Endothelial cell of umbilical vein (primary cell): ENCODE data around the gene CCT2. TPM values are rescaled to one million over a fixed set of nuclear protein-coding genes. Genes with fewer than 3 reads are reported as not detected.

Experiments
- BruUV-seq: library from RNA; stranded (reverse); fragments of 400-500 nt; replicated peaks from 2 replicates; lab custom pipeline; 2021; lab: Mats Ljungman, UMichigan
- CTCF ChIA-PET: fragments of 300-600, 350-600 bp; sonication (Branson Sonifier 250); formaldehyde crosslinking; loops from one replicate; lab custom pipeline; 2021; ENCODE audit warnings: antibody characterized with exemption, inconsistent platforms; lab: Charles Lee
- POLR2A ChIA-PET: fragments of 300-600, 350-600 bp; sonication (Branson Sonifier 250); formaldehyde crosslinking; loops from one replicate; lab custom pipeline; 2021; ENCODE audit warnings: antibody characterized with exemption, inconsistent platforms; lab: Charles Lee
- DNase-seq: peaks from one replicate; pipeline ENCODE4 v3.0.0-alpha.2; 2011; ENCODE audit warnings: low read depth, low spot score
- FAIRE-seq: peaks from 2 replicates; lab custom pipeline; 2011; peaks lifted over from hg19 to GRCh38; lab: Jason Lieb, UNC
- H2AFZ ChIP-seq: 2 replicates; pipeline ENCODE4 v1.6.0; 2012; ENCODE audit warnings: low read depth, low read length, control low read depth, inconsistent platforms
- H3K27ac ChIP-seq: 2 replicates; pipeline ENCODE4 v1.5.1; 2011; ENCODE audit warnings: low read depth, mild to moderate bottlenecking, control low read depth, low read length, moderate library complexity; ENCODE audit not compliant: insufficient read depth
- H3K27me3 ChIP-seq, 2 experiments: 2 replicates each; pipeline versions ENCODE4 v1.6.0 to v1.6.1; 2011; ENCODE audit warnings: low read length in 2 of 2, mixed read lengths in 1 of 2; ENCODE audit not compliant: control insufficient read depth in 2 of 2, insufficient read depth in 2 of 2
- H3K36me3 ChIP-seq, 2 experiments: 2 replicates in 1 of 2; 3 replicates in 1 of 2; pipeline ENCODE4 v1.5.1; 2011; ENCODE audit warnings: low read length in 2 of 2, mild to moderate bottlenecking in 1 of 2, moderate library complexity in 1 of 2; ENCODE audit not compliant: control insufficient read depth in 2 of 2, insufficient read depth in 2 of 2; ENCODE audit errors: extremely low read depth in 1 of 2
- H3K4me1 ChIP-seq: 3 replicates; pipeline ENCODE4 v1.5.1; 2011; ENCODE audit warnings: mild to moderate bottlenecking, low read length; ENCODE audit not compliant: control insufficient read depth, insufficient read depth; ENCODE audit errors: extremely low read depth
- H3K4me2 ChIP-seq: 2 replicates; pipeline ENCODE4 v1.6.1; 2011; ENCODE audit warnings: low read length, control low read depth, mixed read lengths; ENCODE audit not compliant: insufficient read depth
- H3K4me3 ChIP-seq, 3 experiments: fragments of 200-600 bp in 1 of 3; sonication (generic), shearing (Covaris generic) in 1 of 3; replicated peaks in 1 of 3; 2 replicates each; pipeline ENCODE4 v1.5.1; 2011 to 2016; ENCODE audit warnings: control low read depth in 3 of 3, low read length in 3 of 3, mild to moderate bottlenecking in 2 of 3, inconsistent platforms in 1 of 3, low read depth in 1 of 3, moderate library complexity in 1 of 3; ENCODE audit not compliant: insufficient read depth in 1 of 3
- H3K79me2 ChIP-seq: 2 replicates; pipeline ENCODE4 v1.6.0; 2012; ENCODE audit warnings: low read length, inconsistent platforms; ENCODE audit not compliant: control insufficient read depth, insufficient read depth
- H3K9ac ChIP-seq: replicated peaks from 2 replicates; pipeline ENCODE3; 2011; ENCODE audit warnings: low read length, control low read depth; ENCODE audit not compliant: insufficient read depth; ENCODE audit errors: extremely low read depth
- H3K9me1 ChIP-seq: replicated peaks from 3 replicates; pipeline ENCODE4 v1.6.0; 2011; ENCODE audit warnings: mild to moderate bottlenecking, low read length; ENCODE audit not compliant: control insufficient read depth, insufficient read depth; ENCODE audit errors: extremely low read depth
- H3K9me3 ChIP-seq: replicated peaks from 2 replicates; pipeline ENCODE4 v1.5.1; 2012; ENCODE audit warnings: low read length, inconsistent platforms; ENCODE audit not compliant: control insufficient read depth, insufficient read depth
- H4K20me1 ChIP-seq: replicated peaks from 2 replicates; pipeline ENCODE3; 2011; ENCODE audit warnings: mild to moderate bottlenecking, low read length; ENCODE audit not compliant: control insufficient read depth, insufficient read depth; ENCODE audit errors: extremely low read depth
- CTCF ChIP-seq, 2 donors: IDR thresholded peaks; 1 replicate in 1 of 2; 2 replicates in 1 of 2; pipeline ENCODE4 v1.5.1; 2011; ENCODE audit warnings: low read length in 2 of 2, mild to moderate bottlenecking in 2 of 2, moderate library complexity in 2 of 2, control low read depth in 1 of 2, inconsistent platforms in 1 of 2, low read depth in 1 of 2; ENCODE audit not compliant: insufficient read depth in 1 of 2; ENCODE audit errors: extremely low read depth in 1 of 2
- EZH2 ChIP-seq: IDR thresholded peaks from 2 replicates; pipeline ENCODE4 v1.6.1; 2012; ENCODE audit warnings: borderline replicate concordance, low read depth, mild to moderate bottlenecking, moderate library complexity, low read length, inconsistent platforms; ENCODE audit not compliant: severe bottlenecking
- FOS ChIP-seq: IDR thresholded peaks from 2 replicates; pipeline ENCODE4 v1.6.1; 2011; ENCODE audit warnings: mild to moderate bottlenecking, low read length, moderate library complexity, borderline replicate concordance; ENCODE audit not compliant: insufficient read depth
- JUN ChIP-seq: IDR thresholded peaks from 2 replicates; pipeline ENCODE4 v1.6.1; 2011; ENCODE audit warnings: borderline replicate concordance, low read depth; ENCODE audit not compliant: insufficient read length, insufficient read depth
- POLR2A ChIP-seq: IDR thresholded peaks from 2 replicates; pipeline ENCODE4 v1.6.1; 2012; ENCODE audit warnings: low read depth, mild to moderate bottlenecking, control low read depth, low read length
- POLR2AphosphoS5 ChIP-seq: IDR thresholded peaks from 2 replicates; pipeline ENCODE4 v1.6.1; 2012; ENCODE audit warnings: low read depth, mild to moderate bottlenecking, control low read depth, low read length, moderate library complexity; ENCODE audit not compliant: insufficient read depth
- dilution Hi-C: fragments of 300-500 bp; cut with MboI; formaldehyde crosslinking; loops from one replicate; pipeline ENCODE4 v1.15.0; 2019; ENCODE audit warnings: low sequenced_read_pairs; ENCODE audit not compliant: extremely low pct_ligation_motif_present
- intact Hi-C: fragments of 100-400 bp; cut with micrococcal nuclease; formaldehyde crosslinking; loops from one replicate; pipeline ENCODE4 v1.10.0; 2022
- polyA plus RNA-seq, 4 experiments: library from polyadenylated mRNA; depleted of rRNA in 3 of 4; stranded (reverse) in 3 of 4; unstranded in 1 of 4; fragments of >200 nt; gene quantifications; 2 replicates each; pipeline versions ENCODE4 v1.2.1 to v1.2.3, GENCODE V29; 2011 to 2012; ENCODE audit warnings: missing spikeins in 1 of 4
- total RNA-seq: library from RNA; stranded (reverse); gene quantifications from 2 replicates; pipeline ENCODE4 v1.2.3, GENCODE V29; 2021

The CCT2 gene
- total and polyA plus RNA-seq, 2 donors (not counting 3 experiments of a cell fraction or from before 2014, with no cell fraction given) = 138 to 245 TPM

GRCh38 chr12:69556383-69556782 is 28.9 kb upstream of the CCT2 start:
- Histone ChIP-seq H3K79me2 (peaks cover 4% of the 10 kb centered on the region), H2AFZ (no peak overlapping the region), H3K27me3 (no peaks in the 10 kb centered on the region), H3K9me1 (no peaks in the 10 kb centered on the region), H3K4me1 (no peaks in the 10 kb centered on the region), H3K4me2 (no peak overlapping the region), H3K9me3 (no peaks in the 10 kb centered on the region), H3K4me3 (no peak overlapping the region), H3K27ac (no peak overlapping the region), H4K20me1 (no peaks in the 10 kb centered on the region), H3K9ac (no peak overlapping the region), H3K36me3 (no peaks in the 10 kb centered on the region)
- TF ChIP-seq POLR2A = no peak
- TF ChIP-seq CTCF (IDR thresholded peaks at IDR 0.05; ENCODE audit: extremely low read depth in 1 of 2, insufficient read depth in 1 of 2, low read depth in 1 of 2, low read length in 2 of 2) = no peak
- TF ChIP-seq POLR2AphosphoS5 = no peak
- no peak for TF ChIP-seq JUN
- TF ChIP-seq EZH2 = no peak
- CTCF ChIA-PET = interaction anchor here (4.2 kb wide), 1 partner anchor 15 kb away, joined by 18 read pairs; no protein-coding TSS in a partner anchor
- dilution Hi-C loops (no loop called here), intact Hi-C loops (no loop called here)
- POLR2A ChIA-PET = no interaction called here
- no peak for FAIRE-seq
- no peak for DNase-seq
- BruUV-seq = no TSS peak

- Histone ChIP-seq H3K4me3 (no peak overlapping the region), H3K9me1 (no peaks in the 10 kb centered on the region), H2AFZ (no peak overlapping the region), H3K79me2 (peaks cover 4% of the 10 kb centered on the region), H3K27ac (no peak overlapping the region), H3K36me3 (no peaks in the 10 kb centered on the region), H3K4me1 (no peaks in the 10 kb centered on the region), H3K9ac (no peak overlapping the region), H3K9me3 (no peaks in the 10 kb centered on the region), H3K27me3 (no peaks in the 10 kb centered on the region), H4K20me1 (no peaks in the 10 kb centered on the region), H3K4me2 (no peak overlapping the region)
- no peak for TF ChIP-seq FOS
- dilution Hi-C loops (no loop called here), intact Hi-C loops (no loop called here)
- no TSS peak for BruUV-seq
- ChIA-PET CTCF (interaction anchor here (1.7 kb wide), 1 partner anchor 7 kb away, joined by 10 read pairs; no protein-coding TSS in a partner anchor), POLR2A (no interaction called here)
- DNase-seq (no peak), FAIRE-seq (no peak)
Observed at GRCh38 chr12:69563166-69563762, 22.0 kb upstream of the CCT2 start.
